ENCODE data around the gene TSSK1B. TPM values are rescaled to one million over a fixed set of nuclear protein-coding genes. Genes with fewer than 3 reads are reported as not detected.

TSSK1B gene
- total RNA-seq, 4 donors from 2014 or later = not detected

- Histone ChIP-seq H3K27me3 (no peaks in the 10 kb centered on the region), H3K4me1 (no peaks in the 10 kb centered on the region), H3K9me3 (no peaks in the 10 kb centered on the region), H3K36me3 (no peaks in the 10 kb centered on the region), H3K27ac (no peak overlapping the region), H3K4me3 (no peak overlapping the region)
- TF ChIP-seq, protein P1, sequence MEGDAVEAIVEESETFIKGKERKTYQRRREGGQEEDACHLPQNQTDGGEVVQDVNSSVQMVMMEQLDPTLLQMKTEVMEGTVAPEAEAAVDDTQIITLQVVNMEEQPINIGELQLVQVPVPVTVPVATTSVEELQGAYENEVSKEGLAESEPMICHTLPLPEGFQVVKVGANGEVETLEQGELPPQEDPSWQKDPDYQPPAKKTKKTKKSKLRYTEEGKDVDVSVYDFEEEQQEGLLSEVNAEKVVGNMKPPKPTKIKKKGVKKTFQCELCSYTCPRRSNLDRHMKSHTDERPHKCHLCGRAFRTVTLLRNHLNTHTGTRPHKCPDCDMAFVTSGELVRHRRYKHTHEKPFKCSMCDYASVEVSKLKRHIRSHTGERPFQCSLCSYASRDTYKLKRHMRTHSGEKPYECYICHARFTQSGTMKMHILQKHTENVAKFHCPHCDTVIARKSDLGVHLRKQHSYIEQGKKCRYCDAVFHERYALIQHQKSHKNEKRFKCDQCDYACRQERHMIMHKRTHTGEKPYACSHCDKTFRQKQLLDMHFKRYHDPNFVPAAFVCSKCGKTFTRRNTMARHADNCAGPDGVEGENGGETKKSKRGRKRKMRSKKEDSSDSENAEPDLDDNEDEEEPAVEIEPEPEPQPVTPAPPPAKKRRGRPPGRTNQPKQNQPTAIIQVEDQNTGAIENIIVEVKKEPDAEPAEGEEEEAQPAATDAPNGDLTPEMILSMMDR (IDR thresholded peaks at IDR 0.05) = no peak
- TF ChIP-seq POLR2A (IDR thresholded peaks at IDR 0.05) = no peak
- DNase-seq = no peak
Measured at GRCh38 chr5:113397046-113397445, 37.7 kb downstream of the TSSK1B start.

DNA sequence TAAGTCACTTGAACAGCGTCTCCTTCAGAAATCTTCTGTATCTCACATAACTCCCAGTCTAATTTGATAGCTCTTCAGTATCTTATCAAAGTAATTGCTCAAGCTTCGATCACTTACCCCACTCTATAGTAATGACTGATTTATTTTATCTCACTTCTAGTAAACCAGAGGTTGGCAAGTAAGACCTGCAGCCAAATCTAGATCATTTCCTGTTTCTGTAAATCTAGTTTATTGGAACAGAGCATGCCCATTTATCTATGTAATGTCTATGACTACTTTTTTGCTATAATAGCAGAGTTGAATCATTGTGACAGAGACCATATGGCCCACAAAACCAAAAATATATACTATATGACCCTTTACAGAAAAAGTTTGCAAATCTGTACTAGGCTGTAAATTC is 40.1 kb downstream of the TSSK1B start:
- H3K27me3 ChIP-seq = no peaks in the 10 kb centered on the region
- TF ChIP-seq, protein P1 (IDR thresholded peaks at IDR 0.05) = no peak
- no peak for TF ChIP-seq POLR2A (IDR thresholded peaks at IDR 0.05)

DNA sequence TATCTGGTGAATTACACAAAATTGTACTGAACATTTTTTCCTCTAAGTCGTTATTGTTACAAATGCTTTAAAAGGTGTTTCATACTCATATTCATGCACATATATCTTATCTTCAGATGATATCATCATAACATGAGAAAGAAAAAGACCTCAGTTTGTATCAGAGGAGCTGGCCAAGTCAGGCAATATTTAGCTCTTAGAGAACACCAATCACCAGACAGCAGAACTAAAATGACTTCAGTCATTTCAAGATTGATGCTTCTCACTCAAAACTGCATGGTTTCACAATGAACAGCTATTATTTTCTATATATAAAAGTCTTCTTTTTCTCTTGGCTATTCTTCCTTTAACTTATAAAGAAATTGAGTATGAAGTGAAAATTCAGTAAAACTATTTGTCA is 44.6 kb downstream of the TSSK1B start:
- DNase-seq = no peak
- no peaks in the 10 kb centered on the region for H3K4me1 ChIP-seq
- H3K27ac ChIP-seq = no peak overlapping the region

More for the DNA sequence above, 40.1 kb downstream of the TSSK1B start:
- Histone ChIP-seq H3K36me3 (no peaks in the 10 kb centered on the region), H3K4me3 (no peak overlapping the region), H3K27ac (no peak overlapping the region), H3K9me3 (no peaks in the 10 kb centered on the region), H3K4me1 (no peaks in the 10 kb centered on the region)
- no peak for DNase-seq

GRCh38 chr5:113389116-113389515 is 45.7 kb downstream of the TSSK1B start:
- no peak for DNase-seq
- Histone ChIP-seq H3K27me3 (no peaks in the 10 kb centered on the region), H3K36me3 (no peaks in the 10 kb centered on the region), H3K9me3 (no peaks in the 10 kb centered on the region), H3K4me1 (no peaks in the 10 kb centered on the region), H3K27ac (no peak overlapping the region), H3K4me3 (no peak overlapping the region)
- TF ChIP-seq, protein P1 (IDR thresholded peaks at IDR 0.05) = no peak
- TF ChIP-seq POLR2A (IDR thresholded peaks at IDR 0.05) = no peak

More for the DNA sequence above, 44.6 kb downstream of the TSSK1B start:
- H3K27me3 ChIP-seq = no peaks in the 10 kb centered on the region
- no peaks in the 10 kb centered on the region for H3K36me3 ChIP-seq
- H3K9me3 ChIP-seq = no peaks in the 10 kb centered on the region
- no peak overlapping the region for H3K4me3 ChIP-seq
- no peak for TF ChIP-seq POLR2A (IDR thresholded peaks at IDR 0.05)
- TF ChIP-seq, protein P1 (IDR thresholded peaks at IDR 0.05) = no peak

- H3K36me3 ChIP-seq = no peaks in the 10 kb centered on the region
- no peaks in the 10 kb centered on the region for H3K9me3 ChIP-seq
- DNase-seq = no peak
- no peak overlapping the region for H3K27ac ChIP-seq
- H3K27me3 ChIP-seq = no peaks in the 10 kb centered on the region
- no peaks in the 10 kb centered on the region for H3K4me1 ChIP-seq
- no peak for TF ChIP-seq POLR2A (IDR thresholded peaks at IDR 0.05)
- TF ChIP-seq, protein P1 (IDR thresholded peaks at IDR 0.05) = no peak
- no peak overlapping the region for H3K4me3 ChIP-seq
Measured at GRCh38 chr5:113387844-113388243, 46.9 kb downstream of the TSSK1B start.

DNA sequence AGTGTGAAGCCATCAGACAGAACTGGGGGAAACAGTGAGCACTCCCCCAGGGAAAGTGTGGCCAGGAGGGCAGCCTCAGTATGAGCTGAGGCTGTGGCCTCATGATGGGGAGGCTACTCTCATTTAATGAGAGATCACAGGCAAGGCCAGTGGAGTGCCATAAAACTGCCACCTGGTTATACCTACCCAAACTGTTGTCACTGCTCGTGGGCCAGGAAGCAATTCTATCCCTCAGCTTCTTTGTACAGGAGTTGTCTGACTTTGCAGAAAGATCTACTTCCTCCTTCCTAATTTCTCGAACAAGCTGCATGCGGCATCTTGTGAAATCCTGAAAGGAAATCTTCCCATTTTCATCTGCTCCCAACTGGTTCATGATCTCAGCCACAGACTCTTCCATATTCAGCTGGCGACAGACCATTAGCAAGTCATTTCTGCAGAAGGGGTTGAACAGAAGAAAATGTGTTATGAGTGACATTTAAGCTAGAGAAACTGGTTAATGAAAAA is 50.0 kb downstream of the TSSK1B start:
- Histone ChIP-seq H3K9me3 (no peaks in the 10 kb centered on the region), H3K4me1 (no peaks in the 10 kb centered on the region), H3K36me3 (no peaks in the 10 kb centered on the region), H3K27me3 (no peaks in the 10 kb centered on the region), H3K4me3 (no peak overlapping the region), H3K27ac (no peak overlapping the region)
- TF ChIP-seq, protein P1 (IDR thresholded peaks at IDR 0.05) = no peak
- no peak for TF ChIP-seq POLR2A (IDR thresholded peaks at IDR 0.05)
- no peak for DNase-seq

Measured in Peyer's patch (tissue), 4 donors.